GM12865 (cell line): Measurements from ENCODE around the gene ZNF75A.

Experiments
- DNase-seq: peaks from one replicate; pipeline ENCODE4 v3.0.0; 2010; ENCODE audit warnings: low read depth
- H3K4me3 ChIP-seq: 2 replicates; pipeline ENCODE4 v1.5.1; 2011; ENCODE audit warnings: mild to moderate bottlenecking, low read depth, low read length, control low read depth
- TF ChIP-seq, protein P1 (sequence below): IDR thresholded peaks from 2 replicates; pipeline ENCODE4 v1.5.1; 2011; ENCODE audit warnings: low read length, control low read depth, low read depth, inconsistent platforms; ENCODE audit not compliant: insufficient read depth; ENCODE audit errors: missing control alignments

ZNF75A gene

DNA sequence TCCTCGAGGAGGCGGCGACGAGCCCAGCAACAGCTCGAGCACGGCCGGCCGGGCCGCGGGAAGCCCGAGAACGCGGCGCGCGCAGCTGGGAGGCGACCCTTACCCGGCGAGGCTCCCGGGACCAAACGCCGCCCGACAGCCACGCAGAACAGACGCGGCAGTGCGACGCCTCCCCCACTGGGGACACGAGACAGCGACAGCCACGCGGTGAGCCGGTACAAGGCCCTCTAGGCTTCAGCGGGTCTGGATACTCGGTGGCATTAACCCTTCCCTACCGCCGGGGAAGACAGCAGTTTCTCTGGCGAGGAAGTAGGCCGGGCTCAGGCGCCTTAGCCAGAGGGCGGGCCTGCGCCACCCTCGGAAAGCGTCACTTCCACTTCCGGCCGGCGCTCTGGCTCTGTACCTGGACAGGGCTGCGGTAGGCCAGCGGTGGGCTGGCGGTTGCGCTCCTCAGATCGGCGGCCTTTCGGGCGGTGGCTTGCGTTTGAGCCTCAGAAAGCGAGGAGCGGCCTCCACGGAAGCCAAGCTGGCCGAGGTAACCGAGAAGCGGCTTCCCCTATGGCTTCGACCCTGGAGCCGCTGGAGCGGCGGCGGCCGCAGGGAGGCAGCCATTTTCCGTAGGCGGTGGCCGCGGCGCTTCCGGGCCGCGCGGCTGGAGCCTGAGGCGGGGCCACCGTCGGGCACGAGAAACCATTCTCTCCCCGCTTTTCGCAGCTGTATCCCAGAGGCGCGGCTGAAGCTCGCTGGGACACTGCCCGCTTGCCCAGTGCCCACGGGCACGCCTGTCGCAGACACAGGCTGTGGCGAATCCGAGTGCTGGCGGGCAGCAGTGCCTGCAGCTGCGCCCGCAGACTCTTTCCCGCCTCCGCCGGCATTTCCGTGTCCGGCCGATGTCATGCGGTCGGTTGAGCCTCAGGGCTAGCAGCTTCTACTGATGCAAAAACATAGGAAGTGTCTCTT, at the start of gene ZNF75A, which contains the start of gene TIGD7:
Gene ZNF75A, plus strand, starts transcription at position 389 of the 960 bp plus-strand sequence. CDS start 2,932 bp downstream, outside the sequence.
Gene TIGD7, minus strand, starts transcription at position 322 of the 960 bp plus-strand sequence. CDS start 4,816 bp downstream, outside the sequence.
- TF ChIP-seq, protein P1, sequence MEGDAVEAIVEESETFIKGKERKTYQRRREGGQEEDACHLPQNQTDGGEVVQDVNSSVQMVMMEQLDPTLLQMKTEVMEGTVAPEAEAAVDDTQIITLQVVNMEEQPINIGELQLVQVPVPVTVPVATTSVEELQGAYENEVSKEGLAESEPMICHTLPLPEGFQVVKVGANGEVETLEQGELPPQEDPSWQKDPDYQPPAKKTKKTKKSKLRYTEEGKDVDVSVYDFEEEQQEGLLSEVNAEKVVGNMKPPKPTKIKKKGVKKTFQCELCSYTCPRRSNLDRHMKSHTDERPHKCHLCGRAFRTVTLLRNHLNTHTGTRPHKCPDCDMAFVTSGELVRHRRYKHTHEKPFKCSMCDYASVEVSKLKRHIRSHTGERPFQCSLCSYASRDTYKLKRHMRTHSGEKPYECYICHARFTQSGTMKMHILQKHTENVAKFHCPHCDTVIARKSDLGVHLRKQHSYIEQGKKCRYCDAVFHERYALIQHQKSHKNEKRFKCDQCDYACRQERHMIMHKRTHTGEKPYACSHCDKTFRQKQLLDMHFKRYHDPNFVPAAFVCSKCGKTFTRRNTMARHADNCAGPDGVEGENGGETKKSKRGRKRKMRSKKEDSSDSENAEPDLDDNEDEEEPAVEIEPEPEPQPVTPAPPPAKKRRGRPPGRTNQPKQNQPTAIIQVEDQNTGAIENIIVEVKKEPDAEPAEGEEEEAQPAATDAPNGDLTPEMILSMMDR = no peak
- peak; percentile 95 for DNase-seq

DNA sequence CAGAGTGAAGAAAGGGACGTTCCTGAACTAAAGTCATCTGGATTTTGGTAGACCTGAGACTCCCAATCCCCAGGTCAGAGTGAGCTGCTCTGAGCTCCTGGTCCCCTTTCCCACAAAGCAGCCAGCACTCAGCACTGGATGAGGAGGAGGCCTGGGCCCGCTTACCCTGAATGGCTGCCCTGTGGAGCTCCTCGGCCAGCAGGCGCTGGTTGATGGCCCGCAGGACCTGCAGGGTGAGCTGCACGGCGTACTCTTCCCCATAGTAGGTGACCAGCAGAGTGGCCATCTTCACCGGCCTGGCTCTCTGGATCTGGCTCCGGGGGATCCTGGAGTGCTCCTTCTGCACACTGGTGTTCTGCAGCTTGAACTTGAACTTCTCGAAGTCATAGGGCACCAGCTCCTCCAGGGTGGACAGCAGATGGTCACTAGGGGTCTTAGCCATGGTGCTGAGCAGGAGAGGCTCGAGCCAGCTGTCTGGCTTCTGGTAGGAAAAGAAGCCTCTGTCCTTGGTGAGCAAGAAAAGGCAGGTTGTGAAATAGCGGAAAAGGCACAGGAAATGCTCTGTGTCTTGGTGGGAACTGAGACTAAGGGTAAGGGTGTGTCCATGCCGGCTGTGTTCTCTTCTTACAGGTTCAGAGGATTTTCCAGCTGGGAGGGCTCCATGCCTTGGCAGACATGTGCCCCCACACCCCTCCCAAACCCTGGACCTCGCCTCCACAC, 49.0 kb upstream of the ZNF75A start, which contains the start of gene MEFV:
Gene MEFV, minus strand, starts transcription at position 488 of the 720 bp plus-strand sequence. Its CDS starts 46 bp downstream, at position 442.
- no peak for DNase-seq
- TF ChIP-seq, protein P1 = no peak
- H3K4me3 ChIP-seq = no peak within 1 kb of the TSS

More for the DNA sequence above, at the start of gene ZNF75A, which contains the start of gene TIGD7:
- peak within 1 kb of the TSS; percentile 88 for H3K4me3 ChIP-seq

DNA sequence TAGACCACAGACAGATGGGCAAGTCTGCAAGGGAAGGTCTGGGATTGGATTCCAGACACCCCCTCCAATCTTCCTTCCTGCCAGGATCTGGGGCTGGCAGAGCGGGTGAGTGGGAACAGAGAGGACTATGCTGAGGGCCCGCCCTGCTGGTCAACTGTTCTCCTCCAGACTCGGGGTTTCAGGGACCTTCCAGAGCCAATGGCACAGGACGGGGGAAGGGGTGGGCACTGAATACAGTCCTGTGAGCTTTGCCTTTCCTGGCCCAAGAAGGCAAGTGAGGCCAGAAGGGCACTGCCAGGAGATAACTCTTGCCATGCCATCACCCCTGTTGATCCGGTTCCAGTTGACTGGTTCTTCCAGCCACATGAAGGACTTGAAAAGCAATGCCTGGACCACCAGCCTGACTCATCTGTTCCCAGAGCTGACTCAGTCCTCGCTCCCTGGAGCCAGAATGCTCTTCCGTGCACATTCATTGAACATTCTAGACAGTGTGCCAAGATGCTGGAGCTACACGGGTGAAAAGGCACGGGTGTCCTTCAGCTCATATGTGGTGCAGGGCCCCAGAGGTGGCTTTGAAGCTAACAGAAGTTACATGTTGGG, 48.3 kb upstream of the ZNF75A start:
- TF ChIP-seq, protein P1 = no peak
- DNase-seq = no peak
- H3K4me3 ChIP-seq = no peak overlapping the region

DNA sequence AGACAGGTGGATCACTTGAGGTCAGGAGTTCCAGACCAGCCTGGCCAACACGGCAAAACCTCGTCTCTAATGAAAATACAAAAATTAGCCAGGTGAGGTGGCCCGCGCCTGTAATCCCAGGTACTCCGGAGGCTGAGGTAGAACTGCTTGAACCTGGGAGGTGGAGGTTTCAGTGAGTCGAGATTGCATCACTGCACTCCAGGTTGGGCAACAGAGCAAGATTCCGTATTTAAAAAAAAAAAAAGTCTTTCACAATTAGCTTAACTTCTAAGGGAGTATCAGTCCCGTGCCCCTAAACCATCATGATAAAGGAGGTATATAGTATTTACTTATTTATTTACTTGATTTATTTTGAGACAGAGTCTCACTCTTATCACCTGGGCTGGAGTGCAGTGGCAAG, 45.5 kb upstream of the ZNF75A start:
- TF ChIP-seq, protein P1 = no peak
- DNase-seq = no peak
- no peak overlapping the region for H3K4me3 ChIP-seq

DNA sequence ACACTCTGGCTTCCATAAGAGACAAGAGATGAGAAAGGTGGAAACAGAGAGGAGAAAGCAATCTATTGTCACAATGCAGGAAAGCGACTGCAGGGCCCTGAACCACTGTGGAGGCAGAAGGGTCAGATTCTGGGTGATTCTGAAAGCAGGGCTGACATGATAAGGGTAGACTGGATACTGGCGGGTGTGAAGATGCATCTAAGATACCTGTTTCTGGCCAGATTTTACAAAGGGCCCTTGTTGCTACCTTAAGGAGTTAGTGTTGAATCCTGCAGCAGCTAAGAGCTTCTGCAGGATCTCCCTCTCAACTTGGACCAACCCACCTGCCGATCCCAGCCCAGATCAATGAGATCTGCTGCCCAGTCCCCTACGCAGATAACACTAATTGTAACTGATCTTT, 42.8 kb upstream of the ZNF75A start:
- no peak overlapping the region for H3K4me3 ChIP-seq

More for the DNA sequence above, 42.8 kb upstream of the ZNF75A start:
- no peak for DNase-seq
- TF ChIP-seq, protein P1 = no peak
